B cell (primary cell): Measurements from ENCODE around the gene MOK. TPM values are rescaled to one million over a fixed set of nuclear protein-coding genes. Genes with fewer than 3 reads are reported as not detected.

ENCODE experiments used
- ATAC-seq: fragments of 200-7000 bp; cut with Tn5 transposase; one replicate; pipeline ENCODE4 v1.10.0; 2021; ENCODE audit warnings: low read depth, mild to moderate bottlenecking, moderate number of reproducible peaks, moderate library complexity
- CTCF ChIA-PET: fragments of 350-600 bp; sonication (Branson Sonifier 250); formaldehyde crosslinking; loops from one replicate; lab custom pipeline; 2021; ENCODE audit warnings: antibody characterized with exemption, inconsistent platforms; lab: Charles Lee
- POLR2A ChIA-PET: fragments of 350-600 bp; sonication (Branson Sonifier 250); formaldehyde crosslinking; loops from one replicate; lab custom pipeline; 2021; ENCODE audit warnings: antibody characterized with exemption; lab: Charles Lee
- DNase-seq: peaks from one replicate; pipeline ENCODE4 v3.0.0; 2013
- H2AFZ ChIP-seq: 2 replicates; pipeline ENCODE4 v1.6.1; 2012; ENCODE audit warnings: mild to moderate bottlenecking, low read depth, low read length; ENCODE audit not compliant: insufficient read depth, poor library complexity, severe bottlenecking
- H3K27ac ChIP-seq, 2 donors: 1 replicate in 1 of 2; 2 replicates in 1 of 2; pipeline ENCODE4 v1.5.1; 2012 to 2013; ENCODE audit warnings: low read length in 2 of 2, mild to moderate bottlenecking in 2 of 2, moderate library complexity in 1 of 2
- H3K27me3 ChIP-seq, 4 experiments: fragments of 200-600 bp in 1 of 4; sonication (generic) in 1 of 4; replicated peaks in 1 of 4; 1 replicate in 2 of 4; 2 replicates in 2 of 4; pipeline versions ENCODE4 v1.6.1 to v1.7.0; 2013 to 2016; ENCODE audit warnings: low read length in 3 of 4, mild to moderate bottlenecking in 2 of 4, mixed read lengths in 1 of 4, moderate library complexity in 1 of 4; ENCODE audit not compliant: insufficient read depth in 4 of 4, control insufficient read depth in 3 of 4; ENCODE audit errors: control extremely low read depth in 1 of 4
- H3K36me3 ChIP-seq, 2 experiments: replicated peaks in 1 of 2; 1 replicate in 1 of 2; 2 replicates in 1 of 2; pipeline versions ENCODE4 v1.6.1 to v1.7.1; 2013; ENCODE audit warnings: low read length in 1 of 2; ENCODE audit not compliant: insufficient read depth in 2 of 2, control insufficient read depth in 1 of 2; ENCODE audit errors: control extremely low read depth in 1 of 2, extremely low read depth in 1 of 2
- H3K4me1 ChIP-seq, 2 donors: fragments of 200-600 bp in 1 of 2; sonication (generic) in 1 of 2; 1 replicate in 1 of 2; 2 replicates in 1 of 2; pipeline versions ENCODE4 v1.5.1 to v1.6.1; 2013 to 2017; ENCODE audit warnings: low read length in 2 of 2; ENCODE audit not compliant: control insufficient read depth in 2 of 2, insufficient read depth in 2 of 2
- H3K4me2 ChIP-seq: replicated peaks from 2 replicates; pipeline ENCODE3; 2012; ENCODE audit warnings: mild to moderate bottlenecking, low read depth, low read length; ENCODE audit not compliant: poor library complexity, severe bottlenecking
- H3K4me3 ChIP-seq, 5 experiments: fragments of 200-600 bp in 1 of 5; sonication (generic) in 1 of 5; 1 replicate in 3 of 5; 2 replicates in 2 of 5; pipeline versions ENCODE4 v1.5.1 to v1.7.0; 2011 to 2016; ENCODE audit warnings: low read length in 4 of 5, mild to moderate bottlenecking in 4 of 5, low read depth in 2 of 5, control low read depth in 1 of 5, moderate library complexity in 1 of 5; ENCODE audit not compliant: insufficient read depth in 1 of 5; ENCODE audit errors: control extremely low read depth in 1 of 5, extremely low read depth in 1 of 5
- H3K79me2 ChIP-seq: fragments of 200-600 bp; sonication (generic); one replicate; pipeline ENCODE4 v1.6.0; 2016; ENCODE audit warnings: low read length; ENCODE audit not compliant: control insufficient read depth, insufficient read depth
- H3K9ac ChIP-seq: fragments of 200-600 bp; sonication (generic); 2 replicates; pipeline ENCODE4 v1.6.1; 2017; ENCODE audit warnings: mild to moderate bottlenecking, low read length, moderate library complexity
- H3K9me3 ChIP-seq, 3 donors: one replicate each; pipeline versions ENCODE4 v1.6.1 to v1.7.1; 2013; ENCODE audit warnings: low read length in 2 of 3; ENCODE audit not compliant: control insufficient read depth in 2 of 3, insufficient read depth in 1 of 3; ENCODE audit errors: control extremely low read depth in 1 of 3
- H4K20me1 ChIP-seq: 2 replicates; pipeline ENCODE4 v1.6.0; 2012; ENCODE audit warnings: mild to moderate bottlenecking, low read length; ENCODE audit not compliant: insufficient read depth, control insufficient read depth, poor library complexity, severe bottlenecking
- H3K27ac Mint-ChIP-seq: one replicate; pipeline ENCODE4 v1.8.0; 2021; ENCODE audit warnings: mixed read lengths
- H3K27me3 Mint-ChIP-seq: one replicate; pipeline ENCODE4 v1.8.0; 2021; ENCODE audit warnings: mixed read lengths
- H3K4me1 Mint-ChIP-seq: one replicate; pipeline ENCODE4 v1.8.0; 2021; ENCODE audit warnings: mixed read lengths
- H3K4me3 Mint-ChIP-seq: one replicate; pipeline ENCODE4 v1.8.0; 2021; ENCODE audit warnings: mixed read lengths
- H3K9me3 Mint-ChIP-seq: one replicate; pipeline ENCODE4 v1.8.0; 2022; ENCODE audit warnings: mixed read lengths; ENCODE audit not compliant: insufficient read depth
- EZH2 ChIP-seq: IDR thresholded peaks from 2 replicates; pipeline ENCODE4 v1.6.1; 2012; ENCODE audit warnings: borderline replicate concordance, low read depth, mild to moderate bottlenecking, moderate library complexity, low read length; ENCODE audit not compliant: insufficient read depth, poor library complexity, severe bottlenecking
- WGBS: methylation state at CpG from one replicate; pipeline ENCODE4 v1.1.5; 2013; ENCODE audit warnings: missing lambda C conversion rate; ENCODE audit not compliant: insufficient coverage; 5-methylcytosine and 5-hydroxymethylcytosine counted together
- intact Hi-C: fragments of 100-400 bp; cut with micrococcal nuclease; formaldehyde crosslinking; loops from one replicate; pipeline ENCODE4 v1.10.0; 2022
- polyA plus RNA-seq: library from polyadenylated mRNA; depleted of rRNA; stranded (reverse); fragments of >200 nt; gene quantifications from 2 replicates; pipeline ENCODE4 v1.2.3, GENCODE V29; 2012
- total RNA-seq, 2 donors: library from RNA; stranded (reverse); fragments of 120-200 nt in 1 of 2; gene quantifications; 1 replicate in 1 of 2; 2 replicates in 1 of 2; pipeline versions ENCODE4 v1.2.3 to v1.2.4, GENCODE V29; 2013 to 2022
- TF ChIP-seq, protein P1 (sequence below): fragments of 200-600 bp; IDR thresholded peaks from one replicate; pipeline ENCODE4 v1.8.0; 2022; ENCODE audit warnings: antibody characterized with exemption, mild to moderate bottlenecking

MOK gene
- total and polyA plus RNA-seq, 2 donors (not counting 1 experiment from before 2014, with no cell fraction given), result 1.2 to 3.0 TPM

DNA sequence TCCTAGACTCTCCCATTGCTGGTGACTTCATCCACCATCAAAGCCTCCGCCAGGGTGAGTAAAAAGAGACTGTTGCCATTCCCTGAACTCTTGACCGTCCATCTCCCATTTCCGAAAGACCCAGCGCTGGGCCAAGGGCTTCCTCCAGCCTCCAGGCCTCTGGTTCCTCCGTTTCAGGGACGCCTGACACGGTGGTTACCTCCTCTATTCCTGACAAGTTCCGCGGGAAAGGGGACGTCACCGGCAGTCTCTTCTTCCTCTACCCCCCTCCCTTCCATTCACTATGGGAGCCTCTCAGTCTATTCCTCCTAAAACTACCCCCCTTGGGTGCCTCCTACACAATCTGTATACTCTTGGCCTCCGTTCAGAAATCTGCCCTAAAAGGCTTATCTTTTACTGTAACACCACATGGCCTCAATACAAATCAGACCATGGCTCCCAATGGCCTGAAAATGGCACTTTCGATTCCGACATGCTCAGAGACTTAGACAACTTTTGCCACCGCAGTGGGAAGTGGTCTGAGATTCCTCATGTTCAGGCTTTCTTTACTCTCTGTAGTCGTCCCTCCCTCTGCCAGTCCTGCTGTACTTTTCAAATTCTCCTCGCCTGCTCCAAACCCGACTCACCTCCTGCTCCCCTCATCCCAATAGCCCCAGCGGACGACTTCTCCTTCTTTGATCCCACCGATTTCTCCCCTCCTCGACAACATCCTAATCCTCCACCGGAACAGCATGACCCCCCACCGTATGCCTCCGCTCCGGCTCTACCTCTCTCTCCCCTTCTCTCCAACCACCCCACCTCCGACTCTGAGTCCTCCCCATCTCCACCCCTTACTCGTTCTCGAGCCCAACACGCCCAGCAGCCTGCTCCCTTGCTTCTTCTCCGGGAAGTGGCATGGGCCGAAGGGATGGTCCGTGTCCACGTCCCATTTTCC, 70.4 kb downstream of the MOK start:
- ATAC-seq, result no peak
- CTCF ChIA-PET, result interaction anchor here (0.6 kb wide), 1 partner anchor 76 kb away, joined by 3 read pairs; no protein-coding TSS in a partner anchor

More for the DNA sequence above, 70.4 kb downstream of the MOK start:
- WGBS, result 69% methylated on average over 33 of the region's 34 CpGs
- Histone ChIP-seq H3K9me3 (peaks cover 0 to 2% (median 0%) of the 10 kb centered on the region in 3 donors), H3K27me3 (peaks cover 0 to 4% (median under 1%) of the 10 kb centered on the region in 4 experiments), H3K4me2 (peak overlapping the region; percentile 45), H3K4me3 (peak overlapping the region in 1 of 5 experiments; percentile 30), H3K79me2 (no peaks in the 10 kb centered on the region), H4K20me1 (no peaks in the 10 kb centered on the region), H3K27ac (no peak overlapping the region), H2AFZ (peak overlapping the region; percentile 60), H3K4me1 (peaks cover 0 to 6% of the 10 kb centered on the region in 2 donors), H3K36me3 (no peaks in the 10 kb centered on the region), H3K9ac (no peak overlapping the region)
- Mint-ChIP-seq H3K27ac (no peak overlapping the region), H3K27me3 (no peaks in the 10 kb centered on the region), H3K4me3 (no peak overlapping the region), H3K4me1 (no peaks in the 10 kb centered on the region), H3K9me3 (no peaks in the 10 kb centered on the region)
- no peak for TF ChIP-seq EZH2
- TF ChIP-seq, protein P1, sequence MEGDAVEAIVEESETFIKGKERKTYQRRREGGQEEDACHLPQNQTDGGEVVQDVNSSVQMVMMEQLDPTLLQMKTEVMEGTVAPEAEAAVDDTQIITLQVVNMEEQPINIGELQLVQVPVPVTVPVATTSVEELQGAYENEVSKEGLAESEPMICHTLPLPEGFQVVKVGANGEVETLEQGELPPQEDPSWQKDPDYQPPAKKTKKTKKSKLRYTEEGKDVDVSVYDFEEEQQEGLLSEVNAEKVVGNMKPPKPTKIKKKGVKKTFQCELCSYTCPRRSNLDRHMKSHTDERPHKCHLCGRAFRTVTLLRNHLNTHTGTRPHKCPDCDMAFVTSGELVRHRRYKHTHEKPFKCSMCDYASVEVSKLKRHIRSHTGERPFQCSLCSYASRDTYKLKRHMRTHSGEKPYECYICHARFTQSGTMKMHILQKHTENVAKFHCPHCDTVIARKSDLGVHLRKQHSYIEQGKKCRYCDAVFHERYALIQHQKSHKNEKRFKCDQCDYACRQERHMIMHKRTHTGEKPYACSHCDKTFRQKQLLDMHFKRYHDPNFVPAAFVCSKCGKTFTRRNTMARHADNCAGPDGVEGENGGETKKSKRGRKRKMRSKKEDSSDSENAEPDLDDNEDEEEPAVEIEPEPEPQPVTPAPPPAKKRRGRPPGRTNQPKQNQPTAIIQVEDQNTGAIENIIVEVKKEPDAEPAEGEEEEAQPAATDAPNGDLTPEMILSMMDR, result no peak
- peak; percentile 21 for DNase-seq
- intact Hi-C loops, result loop anchor here (1.0 kb wide), 1 partner anchor 80 kb away; no protein-coding TSS in a partner anchor
- POLR2A ChIA-PET, result no interaction called here
